HT-29 (cell line): ENCODE data around the gene SRBD1. TPM values are rescaled to one million over a fixed set of nuclear protein-coding genes. Genes with fewer than 3 reads are reported as not detected.

Experiments used
- DNase-seq: peaks from one replicate; pipeline ENCODE4 v3.0.0-alpha.2; 2015; ENCODE audit warnings: low spot score
- total RNA-seq: library from RNA; depleted of rRNA; stranded (reverse); fragments of >200 nt; shearing (Covaris generic); gene quantifications from 2 replicates; pipeline ENCODE4 v1.2.3, GENCODE V29; 2014

Gene SRBD1
- total RNA-seq, 1 experiment from 2014 or later = 5.8 TPM

- no peak for DNase-seq
Observed at GRCh38 chr2:45595721-45596435, 15.2 kb downstream of the SRBD1 start.

DNA sequence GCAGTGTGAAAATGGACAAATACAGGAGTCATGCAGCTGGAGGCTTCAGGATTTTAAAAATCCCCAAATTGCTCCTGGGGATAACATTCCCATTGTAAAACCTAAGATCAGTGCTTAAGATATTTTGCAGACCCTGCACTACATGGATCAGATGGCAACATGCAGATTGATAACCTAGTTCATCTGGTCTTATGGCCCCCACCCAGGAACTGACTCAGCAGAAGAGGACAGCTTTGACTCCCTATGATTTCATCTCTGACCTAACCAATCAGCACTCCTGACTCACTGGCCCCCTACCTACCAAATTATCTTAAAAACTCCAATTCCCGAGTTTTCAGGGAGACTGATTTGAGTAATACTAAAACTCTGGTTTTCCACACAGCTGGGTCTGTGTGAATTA, 20.0 kb downstream of the SRBD1 start:
- no peak for DNase-seq

DNA sequence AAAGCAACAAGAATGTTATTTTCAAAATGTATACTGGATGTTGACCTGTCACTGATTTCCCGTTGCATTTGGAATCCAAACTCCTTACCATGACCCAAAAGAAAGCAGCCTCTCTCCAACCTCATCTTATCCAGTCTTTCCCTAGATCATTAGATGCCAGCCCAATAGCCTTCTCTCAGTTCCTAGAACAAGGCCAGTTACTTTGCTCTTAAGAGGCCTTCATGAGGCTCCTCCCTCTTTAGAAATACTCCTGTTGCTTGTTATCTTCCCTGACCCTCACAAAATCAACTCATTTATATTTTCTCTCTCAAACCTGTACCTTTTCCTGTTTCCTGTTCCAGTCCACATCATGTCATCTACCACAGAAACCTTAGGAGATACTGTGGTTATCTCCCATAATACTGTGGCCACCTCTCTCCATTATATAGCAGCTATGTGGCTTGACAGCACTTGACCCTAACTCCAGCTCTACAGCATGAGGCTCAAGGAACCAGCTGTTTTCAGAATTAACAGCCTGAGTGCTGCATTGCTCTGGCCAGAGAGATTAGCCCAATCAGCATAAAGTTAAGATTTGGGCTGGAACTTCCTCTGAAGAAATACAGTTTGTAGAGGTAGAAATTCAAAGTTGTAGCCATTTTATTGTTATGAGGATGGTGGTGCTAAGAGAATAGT, 22.8 kb downstream of the SRBD1 start:
- DNase-seq = no peak

DNA sequence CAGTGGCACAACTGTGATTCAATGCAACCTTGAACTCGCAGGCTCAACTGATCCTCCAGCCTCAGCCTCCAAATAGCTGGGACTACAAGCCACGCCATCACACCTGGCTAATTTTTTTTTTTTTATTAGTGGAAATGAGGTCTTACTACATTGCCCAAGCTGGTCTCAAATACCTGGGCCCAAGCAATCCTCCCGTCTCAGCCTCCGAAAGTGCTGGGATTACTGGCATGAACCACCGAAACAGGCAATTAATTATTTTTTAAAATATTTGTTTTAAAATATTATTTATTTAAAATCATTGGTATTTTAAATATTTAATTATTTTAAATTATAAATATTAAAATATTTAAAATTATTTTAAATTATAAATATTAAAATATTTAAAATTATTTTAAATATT, 24.5 kb downstream of the SRBD1 start:
- no peak for DNase-seq

DNA sequence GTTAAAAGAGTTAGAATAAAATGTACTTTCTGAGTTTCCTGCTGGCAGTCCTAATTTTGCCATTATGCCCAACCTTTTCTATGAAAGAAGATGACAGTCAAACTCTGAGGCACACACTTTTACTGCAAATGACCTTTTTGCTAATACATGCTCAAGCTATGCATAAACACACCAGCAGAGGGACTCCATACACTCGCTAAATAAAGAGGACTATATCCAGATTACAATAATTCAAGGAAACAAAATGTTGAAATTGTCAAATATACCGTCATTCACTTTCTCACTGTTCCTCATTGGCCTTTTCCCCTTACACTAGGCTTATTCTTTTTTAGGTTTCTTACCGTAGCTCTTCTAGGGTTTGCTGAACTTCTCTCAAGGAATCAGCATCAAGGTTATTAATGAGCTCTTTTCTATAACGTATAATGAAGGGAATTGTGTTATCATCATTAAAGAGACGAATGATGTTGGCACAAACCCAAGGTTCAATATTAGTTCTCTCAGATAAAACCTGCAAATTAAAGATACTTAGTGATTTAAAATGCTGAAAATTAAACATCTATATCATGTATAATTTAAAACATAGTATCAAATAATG, 25.7 kb downstream of the SRBD1 start:
- peak; percentile 58 for DNase-seq

DNA sequence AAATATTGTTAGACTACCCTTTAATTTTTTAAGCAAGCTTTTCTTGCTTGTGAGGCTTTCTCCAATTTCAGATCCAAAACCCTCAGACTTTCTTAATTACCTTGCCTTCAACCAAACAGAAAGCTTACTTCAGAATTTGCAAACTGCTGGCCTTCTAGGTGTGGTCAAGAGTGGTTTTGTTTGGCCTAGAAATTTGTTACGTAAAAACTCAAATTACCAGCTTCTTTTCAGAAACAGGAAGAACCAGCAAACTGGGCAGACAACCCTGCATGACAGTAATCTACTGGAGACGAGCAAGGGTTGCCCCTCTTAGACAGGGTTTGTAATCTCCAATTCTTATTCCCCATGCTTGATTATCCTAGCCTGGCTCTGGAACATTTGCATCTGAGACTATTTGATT, 27.1 kb downstream of the SRBD1 start:
- DNase-seq = no peak

DNA sequence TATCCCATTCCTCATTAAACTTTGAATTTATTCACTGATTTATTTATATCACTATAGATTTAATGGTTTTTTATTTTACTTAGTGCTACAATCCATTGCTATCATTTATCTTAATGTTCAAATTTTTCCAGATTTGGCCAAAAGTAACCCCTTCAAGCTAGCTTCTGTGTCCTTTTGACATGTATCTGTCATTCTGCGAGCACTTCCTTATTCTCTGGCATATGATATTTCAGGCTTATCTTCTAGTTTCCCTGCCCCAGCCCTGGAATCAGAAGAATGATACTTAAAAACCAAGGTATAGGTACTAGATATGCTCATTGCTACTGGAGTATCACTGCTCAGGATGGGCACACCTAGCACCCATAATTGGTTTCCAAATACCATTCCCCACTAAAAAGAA, 28.5 kb downstream of the SRBD1 start:
- DNase-seq = no peak

DNA sequence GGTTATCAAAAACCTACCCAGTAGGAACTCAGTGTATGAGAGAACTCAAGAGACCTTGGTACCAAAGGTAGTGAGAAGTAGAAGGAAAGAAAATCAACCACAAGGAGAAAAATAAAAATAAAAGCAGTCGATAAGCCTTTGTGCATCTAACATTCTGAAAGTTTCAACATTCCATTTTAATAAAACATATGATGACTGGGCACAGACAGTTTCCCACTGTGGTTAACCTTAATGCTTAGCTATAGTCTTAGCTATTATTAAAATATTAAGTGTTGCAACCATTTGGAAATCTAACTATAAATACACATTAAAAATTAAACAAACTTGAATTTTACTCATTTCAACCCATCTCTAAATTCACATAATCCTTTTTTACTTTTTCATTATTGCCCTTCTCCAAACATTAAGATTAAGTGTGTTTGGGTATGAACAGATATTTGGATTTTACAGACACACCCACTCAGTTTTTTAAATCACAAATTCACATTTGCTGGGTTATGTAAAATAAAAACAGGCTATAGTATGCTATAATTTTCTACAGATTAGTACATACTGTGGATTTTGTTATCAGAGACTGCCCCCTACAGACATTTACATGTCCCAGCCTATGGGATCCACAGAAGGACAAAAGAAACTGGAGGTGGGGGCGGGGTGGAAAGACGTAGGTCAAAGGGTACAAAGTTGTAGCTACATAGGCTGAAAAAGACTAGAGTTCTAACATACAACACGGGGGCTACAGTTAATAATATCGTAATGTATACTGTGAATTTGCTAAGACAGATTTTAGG, 32.8 kb downstream of the SRBD1 start:
- DNase-seq = peak; percentile 7

GRCh38 chr2:45577441-45577840, 33.6 kb downstream of the SRBD1 start:
- no peak for DNase-seq

DNA sequence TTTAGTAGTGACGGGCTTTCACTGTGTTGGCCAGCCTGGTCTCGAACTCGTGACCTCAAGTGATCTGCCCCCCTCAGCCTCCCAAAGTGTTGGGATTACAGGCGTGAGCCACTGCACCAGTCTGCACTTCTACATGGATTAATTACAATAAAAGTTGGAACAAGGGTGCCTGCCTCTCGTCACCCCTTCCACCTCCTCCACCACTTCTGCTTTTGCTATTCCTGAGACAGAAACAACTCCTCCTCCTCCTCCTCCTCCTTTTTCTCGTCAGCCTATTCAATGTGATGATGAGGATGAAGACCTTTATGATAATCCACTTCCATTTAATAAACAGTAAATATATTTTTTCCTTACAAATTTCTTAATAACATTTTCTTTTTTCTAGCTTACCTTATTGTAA, 35.2 kb downstream of the SRBD1 start:
- no peak for DNase-seq

- DNase-seq = no peak
Observed at GRCh38 chr2:45572979-45573378, 38.1 kb downstream of the SRBD1 start.

- DNase-seq = no peak
Observed at GRCh38 chr2:45571940-45572339, 39.1 kb downstream of the SRBD1 start.

- DNase-seq = no peak
Observed at GRCh38 chr2:45570671-45571334, 40.3 kb downstream of the SRBD1 start.

- DNase-seq = no peak
Observed at GRCh38 chr2:45568935-45569334, 42.1 kb downstream of the SRBD1 start.

GRCh38 chr2:45567974-45568789, 42.9 kb downstream of the SRBD1 start:
- no peak for DNase-seq

DNA sequence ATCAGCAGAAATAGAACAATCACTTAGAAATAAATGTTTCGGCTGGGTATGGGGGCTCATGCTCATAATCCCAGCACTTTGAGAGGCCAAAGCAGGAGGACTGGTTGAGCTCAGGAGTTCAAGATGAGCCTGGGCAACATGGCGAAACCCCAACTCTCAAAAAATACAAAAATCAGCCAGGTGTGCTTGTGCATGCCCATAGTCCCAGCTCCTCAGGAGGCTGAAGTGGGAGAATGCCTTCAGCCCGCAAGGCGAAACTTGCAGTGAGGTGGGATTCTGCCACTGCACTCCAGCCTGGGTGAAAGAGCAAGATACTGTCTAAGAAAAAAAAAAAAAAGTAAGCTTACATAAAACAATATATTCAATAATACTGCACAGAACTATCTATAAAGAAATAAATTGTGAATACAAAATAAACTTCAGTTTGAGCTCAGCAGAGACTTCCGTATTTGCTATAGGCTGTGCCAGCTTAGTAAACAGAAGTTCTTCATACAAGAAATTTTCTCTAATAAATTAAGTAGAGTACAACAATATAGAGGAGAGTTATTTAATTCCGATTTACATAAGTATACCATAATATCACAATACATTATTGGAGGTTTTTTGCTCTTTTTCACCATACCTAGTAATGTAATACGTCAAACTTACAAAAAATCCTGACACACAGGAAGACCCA, 43.6 kb downstream of the SRBD1 start:
- DNase-seq = no peak

DNA sequence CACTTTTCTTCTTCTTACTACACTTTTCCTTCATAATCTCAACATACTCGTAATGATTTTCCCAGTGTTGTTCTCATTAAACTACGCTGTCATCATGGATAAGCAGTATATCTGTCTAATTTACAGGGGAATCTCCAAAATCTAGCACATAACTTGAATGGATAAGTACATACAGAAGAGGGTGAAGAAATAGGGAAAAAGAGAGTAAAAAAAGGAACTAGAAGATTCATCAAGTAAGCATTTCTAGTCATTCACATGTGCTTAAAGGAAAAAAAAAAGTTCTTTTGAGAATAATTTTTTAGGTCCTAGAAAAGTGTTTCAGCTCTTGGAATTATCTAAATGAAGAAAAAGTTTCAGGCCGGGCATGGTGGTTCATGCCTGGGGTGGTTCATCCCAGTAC, 51.6 kb downstream of the SRBD1 start:
- no peak for DNase-seq

- DNase-seq = no peak
Observed at GRCh38 chr2:45554742-45555140, 56.3 kb downstream of the SRBD1 start.

DNA sequence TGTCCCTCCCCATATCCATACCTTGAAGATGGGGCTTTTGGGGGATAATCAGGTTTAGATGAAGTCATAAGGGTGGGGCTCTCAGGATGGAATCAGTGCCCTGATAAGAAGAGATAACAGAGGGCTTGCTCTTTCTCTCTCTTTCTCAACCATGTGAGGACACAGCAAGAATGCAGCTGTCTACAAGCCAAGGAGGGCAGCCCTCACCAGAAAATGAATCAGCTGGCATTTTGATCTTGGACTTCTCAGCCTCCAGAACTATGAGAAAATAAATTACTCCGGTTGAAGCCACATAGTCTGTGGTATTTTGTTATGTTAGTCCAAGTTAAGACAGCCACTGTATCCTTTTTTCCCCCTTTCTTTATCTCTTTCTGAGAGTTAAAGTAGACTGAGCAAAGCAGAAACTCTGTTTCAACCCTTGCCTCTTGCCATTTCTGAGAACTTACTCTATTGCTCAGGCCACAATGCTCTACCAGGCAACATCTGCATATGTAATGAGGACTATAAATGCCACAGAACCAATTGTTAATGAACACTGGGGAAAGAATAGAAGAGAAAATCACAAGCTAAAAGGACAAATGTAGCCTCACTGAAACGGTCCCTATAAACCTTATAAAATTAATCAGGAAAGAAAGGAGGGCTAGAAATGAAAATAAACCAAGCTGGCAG, 56.9 kb downstream of the SRBD1 start:
- no peak for DNase-seq

DNA sequence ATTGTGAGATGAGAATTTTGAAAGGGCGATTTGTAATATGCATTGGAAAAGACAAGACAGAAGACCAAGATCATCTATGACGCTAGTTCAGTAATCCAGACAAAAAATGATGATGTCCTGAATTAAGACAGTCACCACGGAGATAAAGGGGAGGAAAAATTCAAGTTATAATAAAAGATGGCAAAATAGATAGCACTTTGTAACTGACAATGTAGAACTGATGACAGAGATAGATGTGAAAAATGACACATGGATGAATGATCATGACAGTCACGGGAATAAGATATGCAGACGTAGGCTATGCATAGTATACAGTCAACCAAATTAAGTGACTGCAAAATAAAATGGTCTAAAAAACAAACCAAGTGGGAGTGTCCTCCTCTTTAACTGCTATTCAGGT, 59.2 kb downstream of the SRBD1 start:
- no peak for DNase-seq
